ENCODE data around the gene HDLBP.

GRCh38 chr2:241237949-241238371 is 77.5 kb downstream of the HDLBP start:
- no peak for TF ChIP-seq CTCF (conservative IDR thresholded peaks at IDR 0.05)
- no peak for TF ChIP-seq ZFX (IDR thresholded peaks at IDR 0.05)

Measured in C4-2B (cell line).